ENCODE measurements around the gene PDGFD.

- no peak for TF ChIP-seq POLR2AphosphoS5 (IDR thresholded peaks at IDR 0.05; ENCODE audit: low read depth, low read length)
- no peak for TF ChIP-seq POLR2A (IDR thresholded peaks at IDR 0.05; ENCODE audit: low read depth, low read length)
Observed at GRCh38 chr11:104155375-104155774, 8.6 kb downstream of the PDGFD start.

Data from GM12892 (cell line).